GM12872 (cell line): Measurements from ENCODE around the gene NEK10.

Experiments used
- TF ChIP-seq, protein P1 (sequence below): IDR thresholded peaks from 3 replicates; pipeline ENCODE4 v1.5.1; 2011; ENCODE audit warnings: low read depth, mild to moderate bottlenecking, low read length, moderate library complexity; ENCODE audit not compliant: insufficient read depth

NEK10 gene

DNA sequence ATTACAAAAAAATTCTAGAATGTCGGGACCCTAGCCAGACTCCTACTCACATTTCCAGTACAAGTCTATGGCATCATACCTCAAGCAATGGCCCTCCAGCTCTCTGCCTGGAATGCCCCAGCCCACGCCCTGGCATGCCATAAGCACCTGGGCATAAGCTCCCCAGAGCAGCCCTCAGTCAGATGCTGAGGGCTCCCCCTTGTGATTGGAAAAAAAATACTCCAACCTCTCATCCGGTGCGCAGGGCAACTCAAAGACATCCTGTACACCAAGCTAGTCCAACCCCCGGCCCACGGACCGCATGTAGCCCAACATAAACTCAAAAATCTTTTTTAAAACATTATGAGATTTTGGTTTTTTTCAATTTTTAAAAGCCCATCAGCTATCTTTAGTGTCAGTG lies 115.4 kb downstream of the NEK10 start:
- TF ChIP-seq, protein P1, sequence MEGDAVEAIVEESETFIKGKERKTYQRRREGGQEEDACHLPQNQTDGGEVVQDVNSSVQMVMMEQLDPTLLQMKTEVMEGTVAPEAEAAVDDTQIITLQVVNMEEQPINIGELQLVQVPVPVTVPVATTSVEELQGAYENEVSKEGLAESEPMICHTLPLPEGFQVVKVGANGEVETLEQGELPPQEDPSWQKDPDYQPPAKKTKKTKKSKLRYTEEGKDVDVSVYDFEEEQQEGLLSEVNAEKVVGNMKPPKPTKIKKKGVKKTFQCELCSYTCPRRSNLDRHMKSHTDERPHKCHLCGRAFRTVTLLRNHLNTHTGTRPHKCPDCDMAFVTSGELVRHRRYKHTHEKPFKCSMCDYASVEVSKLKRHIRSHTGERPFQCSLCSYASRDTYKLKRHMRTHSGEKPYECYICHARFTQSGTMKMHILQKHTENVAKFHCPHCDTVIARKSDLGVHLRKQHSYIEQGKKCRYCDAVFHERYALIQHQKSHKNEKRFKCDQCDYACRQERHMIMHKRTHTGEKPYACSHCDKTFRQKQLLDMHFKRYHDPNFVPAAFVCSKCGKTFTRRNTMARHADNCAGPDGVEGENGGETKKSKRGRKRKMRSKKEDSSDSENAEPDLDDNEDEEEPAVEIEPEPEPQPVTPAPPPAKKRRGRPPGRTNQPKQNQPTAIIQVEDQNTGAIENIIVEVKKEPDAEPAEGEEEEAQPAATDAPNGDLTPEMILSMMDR: peak; percentile 50

DNA sequence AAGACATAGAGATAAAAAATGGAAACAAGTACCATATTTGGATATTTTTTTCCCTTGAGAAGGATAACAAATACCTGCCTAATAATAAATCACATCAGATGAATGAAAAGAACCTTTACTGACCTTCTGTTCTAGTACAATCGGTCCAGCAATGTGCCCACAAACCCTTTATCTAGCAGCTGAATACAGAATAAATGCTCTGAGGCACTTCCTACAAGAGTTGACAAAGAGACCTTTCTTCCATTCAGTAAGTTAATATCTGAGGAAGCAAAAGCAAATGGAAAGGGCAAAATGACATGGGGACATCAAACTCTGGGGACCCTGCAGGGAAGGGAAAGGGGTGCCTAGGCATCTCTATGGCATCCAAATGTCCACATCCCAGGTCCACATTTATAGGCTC lies 115.8 kb downstream of the NEK10 start:
- TF ChIP-seq, protein P1: no peak

DNA sequence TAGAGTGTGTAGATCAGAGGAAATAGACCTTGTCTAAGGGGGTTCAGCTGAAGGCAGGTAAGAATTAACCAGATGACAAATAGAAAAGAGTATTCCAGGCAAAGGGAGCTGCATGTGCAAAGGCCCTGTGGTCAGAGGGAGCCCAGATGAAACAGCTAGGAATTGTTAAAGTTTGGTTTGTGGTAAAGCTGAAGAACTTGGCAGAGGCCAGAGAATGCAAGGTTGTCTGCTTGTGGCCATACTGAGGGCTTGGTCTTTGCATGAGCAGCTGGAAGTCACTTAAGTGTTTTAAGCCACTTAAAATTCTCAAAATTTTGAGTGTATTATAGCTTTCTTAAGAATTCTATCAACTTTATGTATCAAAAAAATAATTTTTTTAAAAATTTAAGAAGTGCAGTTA lies 116.5 kb downstream of the NEK10 start:
- TF ChIP-seq, protein P1: no peak

DNA sequence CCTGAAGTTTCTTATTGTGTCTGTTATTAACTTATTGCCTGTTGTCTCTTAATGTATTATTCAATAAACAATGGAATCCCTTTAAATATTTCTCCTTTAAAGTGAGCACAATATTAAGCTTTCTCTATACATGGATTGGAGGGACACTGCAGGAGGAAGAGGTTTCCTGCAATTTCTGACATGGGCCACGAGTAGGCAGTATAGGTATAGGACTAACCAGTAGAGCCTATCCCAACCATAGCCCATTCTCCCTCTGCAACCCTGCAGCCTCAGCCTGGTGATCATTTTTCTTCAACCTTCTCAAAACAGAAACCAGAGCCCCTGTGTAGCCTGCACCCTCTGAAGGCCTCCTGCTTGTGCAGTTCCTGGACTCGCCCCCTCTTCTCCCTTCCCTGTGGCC lies 124.8 kb downstream of the NEK10 start:
- TF ChIP-seq, protein P1: peak; percentile 37; the same call in 1 of the 3 replicates

DNA sequence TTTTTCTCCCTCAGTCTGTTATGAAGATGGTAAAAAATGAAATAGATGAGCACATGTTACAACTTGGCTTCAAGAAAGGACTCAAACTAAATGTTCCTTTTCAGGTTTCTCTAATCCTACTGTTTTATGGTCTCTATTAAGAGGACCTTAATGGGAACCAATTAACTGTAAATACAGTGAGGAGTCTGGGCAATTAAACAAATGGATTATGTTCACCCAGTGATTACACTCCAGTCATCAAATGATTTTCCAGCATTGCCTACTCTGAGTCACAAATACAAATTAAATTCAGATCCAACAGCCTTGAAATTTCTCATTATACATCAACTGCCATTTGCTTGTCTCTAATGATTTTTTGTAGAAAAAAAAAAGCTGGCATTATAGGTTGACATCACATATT lies 129.2 kb downstream of the NEK10 start:
- TF ChIP-seq, protein P1: no peak

DNA sequence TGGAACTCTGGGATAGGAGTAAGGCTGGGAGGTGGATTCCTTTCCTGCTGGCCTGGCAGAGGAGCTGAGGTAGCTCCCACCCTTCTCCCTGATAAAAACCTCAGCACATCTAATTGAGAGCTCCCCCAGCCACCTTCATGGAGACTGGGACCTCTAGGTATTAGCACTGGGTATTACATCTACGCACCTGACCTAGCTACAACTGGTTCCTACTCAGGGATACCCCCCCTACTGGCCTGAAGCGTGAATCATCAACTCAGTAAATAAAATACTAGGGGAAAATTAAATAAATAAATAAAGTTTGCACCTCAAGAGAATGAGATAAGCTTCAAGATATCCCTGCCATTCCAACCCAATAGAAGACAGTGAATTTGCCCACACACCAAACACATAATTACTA lies 140.4 kb downstream of the NEK10 start:
- TF ChIP-seq, protein P1: 0 out of 3 replicates have a peak, but pooled peaks have one; percentile 24

DNA sequence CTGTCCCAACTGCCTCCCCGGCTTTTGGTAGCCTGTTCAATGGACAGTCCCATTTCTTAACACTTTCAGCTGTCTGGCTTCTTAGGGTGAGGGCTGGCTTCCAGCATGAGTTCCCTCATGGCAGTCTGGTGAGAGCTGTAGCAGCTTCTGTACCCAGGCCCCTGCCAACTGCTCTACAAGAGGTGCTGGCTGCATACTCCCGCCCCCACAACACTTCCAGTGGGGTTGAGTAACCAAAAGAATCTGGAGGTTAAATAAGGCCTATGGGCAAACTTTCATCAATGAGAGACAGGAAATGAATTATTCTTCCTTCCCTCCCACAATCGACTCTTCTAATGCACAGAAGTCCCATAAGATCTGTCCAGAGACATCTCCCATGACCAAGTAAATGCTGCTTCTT lies 145.0 kb downstream of the NEK10 start:
- TF ChIP-seq, protein P1: no peak
